ENCODE results near the gene SHROOM3. TPM values are rescaled to one million over a fixed set of nuclear protein-coding genes. Genes with fewer than 3 reads are reported as not detected.

The SHROOM3 gene
- total and polyA plus RNA-seq, 2 donors (not counting 3 experiments of a cell fraction or from before 2014, with no cell fraction given) = 2.7 to 6.7 TPM

DNA sequence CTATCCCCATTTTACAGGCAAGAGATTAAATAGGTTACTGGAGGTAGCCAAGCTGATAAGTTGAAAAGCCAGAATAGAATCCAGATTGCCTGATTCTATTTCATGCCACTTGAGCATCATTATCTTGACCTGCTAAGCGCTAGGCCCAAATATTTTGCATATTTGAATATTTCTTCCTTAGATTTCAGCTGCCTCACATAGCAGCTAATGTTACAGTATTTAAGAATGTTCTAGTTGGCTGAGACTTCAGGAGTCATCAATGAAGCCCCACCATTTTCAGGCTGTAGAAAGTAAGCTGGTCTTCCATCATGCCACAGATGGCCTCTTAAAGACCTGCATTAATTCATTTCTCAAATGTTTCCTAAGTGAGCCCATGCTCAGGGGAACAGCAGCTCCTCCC lies 121.4 kb downstream of the SHROOM3 start:
- TF ChIP-seq GATA2 (IDR thresholded peaks at IDR 0.05; ENCODE audit: insufficient read depth, insufficient read length, low read depth, low read length) = no peak
- TF ChIP-seq, protein P1, sequence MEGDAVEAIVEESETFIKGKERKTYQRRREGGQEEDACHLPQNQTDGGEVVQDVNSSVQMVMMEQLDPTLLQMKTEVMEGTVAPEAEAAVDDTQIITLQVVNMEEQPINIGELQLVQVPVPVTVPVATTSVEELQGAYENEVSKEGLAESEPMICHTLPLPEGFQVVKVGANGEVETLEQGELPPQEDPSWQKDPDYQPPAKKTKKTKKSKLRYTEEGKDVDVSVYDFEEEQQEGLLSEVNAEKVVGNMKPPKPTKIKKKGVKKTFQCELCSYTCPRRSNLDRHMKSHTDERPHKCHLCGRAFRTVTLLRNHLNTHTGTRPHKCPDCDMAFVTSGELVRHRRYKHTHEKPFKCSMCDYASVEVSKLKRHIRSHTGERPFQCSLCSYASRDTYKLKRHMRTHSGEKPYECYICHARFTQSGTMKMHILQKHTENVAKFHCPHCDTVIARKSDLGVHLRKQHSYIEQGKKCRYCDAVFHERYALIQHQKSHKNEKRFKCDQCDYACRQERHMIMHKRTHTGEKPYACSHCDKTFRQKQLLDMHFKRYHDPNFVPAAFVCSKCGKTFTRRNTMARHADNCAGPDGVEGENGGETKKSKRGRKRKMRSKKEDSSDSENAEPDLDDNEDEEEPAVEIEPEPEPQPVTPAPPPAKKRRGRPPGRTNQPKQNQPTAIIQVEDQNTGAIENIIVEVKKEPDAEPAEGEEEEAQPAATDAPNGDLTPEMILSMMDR (IDR thresholded peaks at IDR 0.05; ENCODE audit: extremely low read depth in 1 of 2, insufficient read depth in 1 of 2, low read depth in 1 of 2, low read length in 2 of 2) = no peak
- TF ChIP-seq MAX (IDR thresholded peaks at IDR 0.05; ENCODE audit: insufficient read depth, insufficient read length) = no peak
- no peak for TF ChIP-seq POLR2A (IDR thresholded peaks at IDR 0.05; ENCODE audit: low read depth, low read length)
- TF ChIP-seq JUN (IDR thresholded peaks at IDR 0.05; ENCODE audit: borderline replicate concordance, insufficient read depth, insufficient read length, low read depth) = no peak
- no peaks in the 10 kb centered on the region for H3K4me1 ChIP-seq (ENCODE audit: control insufficient read depth, extremely low read depth, insufficient read depth, low read length)
- H4K20me1 ChIP-seq (replicated peaks; ENCODE audit: control insufficient read depth, extremely low read depth, insufficient read depth, low read length) = no peaks in the 10 kb centered on the region
- H3K9me3 ChIP-seq (replicated peaks; ENCODE audit: control insufficient read depth, insufficient read depth, low read length) = no peaks in the 10 kb centered on the region
- H3K4me2 ChIP-seq (ENCODE audit: insufficient read depth, low read length) = no peak overlapping the region
- intact Hi-C loops (cut with micrococcal nuclease) (no loop called here), dilution Hi-C loops (cut with MboI; ENCODE audit: extremely low pct_ligation_motif_present, low sequenced_read_pairs) (no loop called here)
- ChIA-PET CTCF (interaction anchor here (1.0 to 1.3 kb wide), 5 partner anchors 8 to 17 kb away, joined by 3 to 5 read pairs (median 3); no protein-coding TSS in a partner anchor), POLR2A (no interaction called here)
- no peak overlapping the region for H3K9ac ChIP-seq (replicated peaks; ENCODE audit: extremely low read depth, insufficient read depth, low read length)
- H3K27me3 ChIP-seq (ENCODE audit: control insufficient read depth in 2 of 2, insufficient read depth in 2 of 2, low read length in 2 of 2) = no peaks in the 10 kb centered on the region
- no peaks in the 10 kb centered on the region for H3K9me1 ChIP-seq (replicated peaks; ENCODE audit: control insufficient read depth, extremely low read depth, insufficient read depth, low read length)
- DNase-seq (ENCODE audit: low read depth, low spot score) = no peak
- BruUV-seq (replicated peaks) = no TSS peak
- no peak overlapping the region for H3K27ac ChIP-seq (ENCODE audit: insufficient read depth, low read depth, low read length)
- H3K4me3 ChIP-seq (replicated peaks in 1 of 3; ENCODE audit: insufficient read depth in 1 of 3, low read depth in 1 of 3, low read length in 3 of 3) = no peak overlapping the region
- H3K79me2 ChIP-seq (ENCODE audit: control insufficient read depth, insufficient read depth, low read length) = no peaks in the 10 kb centered on the region
- H2AFZ ChIP-seq (ENCODE audit: low read depth, low read length) = no peak overlapping the region
- H3K36me3 ChIP-seq (ENCODE audit: control insufficient read depth in 2 of 2, extremely low read depth in 1 of 2, insufficient read depth in 2 of 2, low read length in 2 of 2) = no peaks in the 10 kb centered on the region
- FAIRE-seq = no peak

Data from endothelial cell of umbilical vein (primary cell).